Activated T-cell treated with anti-CD3 and anti-CD28 coated beads, Interleukin-2, amount 50 U/mL, for 72 hours (primary cell): ENCODE results near the gene FNDC7. TPM values are rescaled to one million over a fixed set of nuclear protein-coding genes. Genes with fewer than 3 reads are reported as not detected.
A peak's percentile ranks its signal among the peaks of the same experiment; 100 is the strongest.

Source experiments
- ATAC-seq, 2 donors: fragments of 150-1000 bp; cut with Tn5 transposase; replicated peaks in 1 of 2; 2 replicates each; pipeline ENCODE4 v1.10.0; 2021; ENCODE audit warnings: moderate library complexity in 2 of 2, mild to moderate bottlenecking in 1 of 2
- DNase-seq, 2 donors: peaks; one replicate each; pipeline ENCODE4 v3.0.0; 2021 to 2022; ENCODE audit warnings: mixed read lengths in 1 of 2
- H3K27ac Mint-ChIP-seq: one replicate; pipeline ENCODE4 v1.8.0; 2022; ENCODE audit warnings: mild to moderate bottlenecking, moderate library complexity, mixed read lengths
- H3K27me3 Mint-ChIP-seq: one replicate; pipeline ENCODE4 v1.8.0; 2022; ENCODE audit warnings: low read depth, mixed read lengths
- H3K36me3 Mint-ChIP-seq, 2 donors: one replicate each; pipeline ENCODE4 v1.8.0; 2022; ENCODE audit warnings: mixed read lengths in 2 of 2, mild to moderate bottlenecking in 1 of 2; ENCODE audit not compliant: insufficient read depth in 2 of 2
- H3K4me1 Mint-ChIP-seq: one replicate; pipeline ENCODE4 v1.8.0; 2022; ENCODE audit warnings: low read depth, mixed read lengths
- H3K4me3 Mint-ChIP-seq, 2 donors: one replicate each; pipeline ENCODE4 v1.8.0; 2022; ENCODE audit warnings: mild to moderate bottlenecking in 2 of 2, mixed read lengths in 2 of 2, moderate library complexity in 2 of 2
- H3K9me3 Mint-ChIP-seq, 2 donors: one replicate each; pipeline ENCODE4 v1.8.0; 2022; ENCODE audit warnings: mixed read lengths in 2 of 2
- total RNA-seq, 2 donors: library from RNA; stranded (reverse); gene quantifications; one replicate each; pipeline ENCODE4 v1.2.3, GENCODE V29; 2022

The FNDC7 gene
- total RNA-seq, 2 donors from 2014 or later = 0.14 to 0.26 TPM

- Mint-ChIP-seq H3K36me3 (no peaks in the 10 kb centered on the region), H3K27me3 (peaks cover 6% of the 10 kb centered on the region), H3K4me1 (no peaks in the 10 kb centered on the region), H3K27ac (no peak overlapping the region), H3K9me3 (no peaks in the 10 kb centered on the region), H3K4me3 (no peak overlapping the region)
- ATAC-seq (no peak), DNase-seq (no peak)
Measured at GRCh38 chr1:108734171-108734865, 21.6 kb downstream of the FNDC7 start.

- no peak overlapping the region for H3K4me3 Mint-ChIP-seq
- DNase-seq = no peak
- H3K27ac Mint-ChIP-seq = no peak overlapping the region
- peaks cover 8% of the 10 kb centered on the region for H3K27me3 Mint-ChIP-seq
- peaks cover 11% of the 10 kb centered on the region for H3K4me1 Mint-ChIP-seq
- no peaks in the 10 kb centered on the region for H3K9me3 Mint-ChIP-seq
- no peak for ATAC-seq
- H3K36me3 Mint-ChIP-seq = peaks cover 5% of the 10 kb centered on the region in 2 donors
Measured at GRCh38 chr1:108742253-108742652, 29.5 kb downstream of the FNDC7 start.

- Mint-ChIP-seq H3K27me3 (peaks cover 8% of the 10 kb centered on the region), H3K27ac (peak overlapping the region; percentile 95), H3K4me3 (peak overlapping the region; percentile 99 to 100), H3K4me1 (peaks cover 44% of the 10 kb centered on the region), H3K36me3 (peaks cover 6 to 9% of the 10 kb centered on the region in 2 donors), H3K9me3 (no peaks in the 10 kb centered on the region)
- no peak for ATAC-seq
- DNase-seq = no peak
Measured at GRCh38 chr1:108745980-108746381, 33.3 kb downstream of the FNDC7 start.

- peaks cover 6 to 10% of the 10 kb centered on the region in 2 donors for H3K36me3 Mint-ChIP-seq
- peak; percentile 94 to 96 for ATAC-seq
- peaks cover 46% of the 10 kb centered on the region for H3K4me1 Mint-ChIP-seq
- DNase-seq = peak; percentile 100
- peaks cover 8% of the 10 kb centered on the region for H3K27me3 Mint-ChIP-seq
- H3K9me3 Mint-ChIP-seq = no peaks in the 10 kb centered on the region
- H3K4me3 Mint-ChIP-seq = peak within 1 kb of the TSS; percentile 99 to 100
- H3K27ac Mint-ChIP-seq = peak within 1 kb of the TSS; percentile 99
Measured at GRCh38 chr1:108746382-108747170, 33.9 kb downstream of the FNDC7 start, which contains the start of gene STXBP3. TSS of gene STXBP3 (plus strand) at chr1:108746674. CDS start at chr1:108746738, 64 bp downstream.

- ATAC-seq = peak; percentile 14 to 47
- Mint-ChIP-seq H3K9me3 (no peaks in the 10 kb centered on the region), H3K27ac (peak overlapping the region; percentile 99), H3K4me1 (peaks cover 46% of the 10 kb centered on the region), H3K36me3 (peaks cover 6 to 10% of the 10 kb centered on the region in 2 donors), H3K27me3 (peaks cover 4% of the 10 kb centered on the region), H3K4me3 (peak overlapping the region; percentile 99 to 100)
- peak; percentile 46 to 53 for DNase-seq
Measured at GRCh38 chr1:108747171-108747850, 34.6 kb downstream of the FNDC7 start.

- no peaks in the 10 kb centered on the region for H3K27me3 Mint-ChIP-seq
- H3K4me1 Mint-ChIP-seq = peaks cover 48% of the 10 kb centered on the region
- ATAC-seq = no peak
- peak overlapping the region; percentile 32 to 68 for H3K4me3 Mint-ChIP-seq
- peak overlapping the region; percentile 33 for H3K27ac Mint-ChIP-seq
- no peaks in the 10 kb centered on the region for H3K9me3 Mint-ChIP-seq
- no peak for DNase-seq
- H3K36me3 Mint-ChIP-seq = peaks cover 6 to 10% of the 10 kb centered on the region in 2 donors
Measured at GRCh38 chr1:108747898-108748297, 35.2 kb downstream of the FNDC7 start.

GRCh38 chr1:108749081-108749480, 36.4 kb downstream of the FNDC7 start:
- no peaks in the 10 kb centered on the region for H3K27me3 Mint-ChIP-seq
- no peak for ATAC-seq
- H3K27ac Mint-ChIP-seq = no peak overlapping the region
- peak overlapping the region in 1 of 2 donors; percentile 1 for H3K4me3 Mint-ChIP-seq
- H3K36me3 Mint-ChIP-seq = peaks cover 6 to 10% of the 10 kb centered on the region in 2 donors
- H3K4me1 Mint-ChIP-seq = peaks cover 50% of the 10 kb centered on the region
- DNase-seq = no peak
- H3K9me3 Mint-ChIP-seq = no peaks in the 10 kb centered on the region

- H3K27ac Mint-ChIP-seq = no peak overlapping the region
Measured at GRCh38 chr1:108750476-108751181, 37.9 kb downstream of the FNDC7 start.

GRCh38 chr1:108753363-108753762, 40.7 kb downstream of the FNDC7 start:
- DNase-seq (no peak), ATAC-seq (no peak)
- no peaks in the 10 kb centered on the region for H3K27me3 Mint-ChIP-seq
- no peak overlapping the region for H3K4me3 Mint-ChIP-seq
- H3K4me1 Mint-ChIP-seq = peaks cover 38% of the 10 kb centered on the region
- no peak overlapping the region for H3K27ac Mint-ChIP-seq
- peaks cover 0 to 7% of the 10 kb centered on the region in 2 donors for H3K36me3 Mint-ChIP-seq
- H3K9me3 Mint-ChIP-seq = no peaks in the 10 kb centered on the region

More at GRCh38 chr1:108750476-108751181, 37.9 kb downstream of the FNDC7 start:
- no peak for ATAC-seq
- Mint-ChIP-seq H3K36me3 (peaks cover 6 to 12% of the 10 kb centered on the region in 2 donors), H3K4me1 (peaks cover 59% of the 10 kb centered on the region), H3K27me3 (no peaks in the 10 kb centered on the region), H3K9me3 (no peaks in the 10 kb centered on the region), H3K4me3 (no peak overlapping the region)
- no peak for DNase-seq

GRCh38 chr1:108758796-108759195, 46.1 kb downstream of the FNDC7 start:
- Mint-ChIP-seq H3K27ac (no peak overlapping the region), H3K36me3 (peaks cover 0 to 15% of the 10 kb centered on the region in 2 donors), H3K27me3 (no peaks in the 10 kb centered on the region), H3K4me1 (peaks cover 9% of the 10 kb centered on the region), H3K4me3 (no peak overlapping the region), H3K9me3 (no peaks in the 10 kb centered on the region)
- no peak for DNase-seq
- no peak for ATAC-seq

- H3K27me3 Mint-ChIP-seq = no peaks in the 10 kb centered on the region
- ATAC-seq (no peak), DNase-seq (no peak)
- H3K4me1 Mint-ChIP-seq = no peaks in the 10 kb centered on the region
- no peak overlapping the region for H3K4me3 Mint-ChIP-seq
- H3K27ac Mint-ChIP-seq = no peak overlapping the region
- peaks cover 3 to 6% of the 10 kb centered on the region in 2 donors for H3K36me3 Mint-ChIP-seq
- H3K9me3 Mint-ChIP-seq = no peaks in the 10 kb centered on the region
Measured at GRCh38 chr1:108767115-108767514, 54.4 kb downstream of the FNDC7 start.

GRCh38 chr1:108767708-108768107, 55.0 kb downstream of the FNDC7 start:
- Mint-ChIP-seq H3K4me3 (no peak overlapping the region), H3K27me3 (no peaks in the 10 kb centered on the region), H3K36me3 (peaks cover 3 to 6% of the 10 kb centered on the region in 2 donors), H3K4me1 (no peaks in the 10 kb centered on the region), H3K9me3 (no peaks in the 10 kb centered on the region), H3K27ac (no peak overlapping the region)
- ATAC-seq (no peak), DNase-seq (no peak)
